ENCODE results near the gene MTRFR. TPM values are rescaled to one million over a fixed set of nuclear protein-coding genes. Genes with fewer than 3 reads are reported as not detected.

The MTRFR gene
- total RNA-seq, 1 experiment from 2014 or later, result 17.6 TPM

DNA sequence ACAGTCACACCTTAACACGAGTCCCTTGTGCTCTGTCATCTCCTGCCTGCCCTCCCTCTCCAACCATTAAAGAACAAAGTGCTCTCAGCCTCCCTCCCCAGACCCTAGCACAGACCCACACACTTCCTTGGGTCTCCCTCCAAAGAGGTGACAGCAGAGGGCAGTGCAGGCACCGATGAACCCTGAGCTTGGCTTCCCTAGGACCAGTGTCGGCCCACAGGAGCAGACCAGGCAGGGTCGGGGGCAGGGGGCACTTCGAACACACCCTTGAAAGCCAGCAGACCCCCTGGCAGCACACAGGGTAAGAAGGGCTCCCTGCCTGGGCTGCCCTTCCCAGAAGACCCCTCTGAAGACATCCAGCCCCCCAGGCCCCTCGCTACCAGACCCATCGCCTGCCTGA is 31.4 kb downstream of the MTRFR start:
- no peak overlapping the region for H3K4me3 ChIP-seq
- DNase-seq, result no peak
- peaks cover 20% of the 10 kb centered on the region for H3K36me3 ChIP-seq
- H3K27me3 ChIP-seq, result no peaks in the 10 kb centered on the region
- H3K9me3 ChIP-seq, result no peaks in the 10 kb centered on the region

GRCh38 chr12:123265851-123266678 is 32.8 kb downstream of the MTRFR start:
- Histone ChIP-seq H3K4me3 (no peak overlapping the region), H3K36me3 (peaks cover 13% of the 10 kb centered on the region), H3K27me3 (no peaks in the 10 kb centered on the region), H3K9me3 (no peaks in the 10 kb centered on the region)
- DNase-seq, result no peak

DNA sequence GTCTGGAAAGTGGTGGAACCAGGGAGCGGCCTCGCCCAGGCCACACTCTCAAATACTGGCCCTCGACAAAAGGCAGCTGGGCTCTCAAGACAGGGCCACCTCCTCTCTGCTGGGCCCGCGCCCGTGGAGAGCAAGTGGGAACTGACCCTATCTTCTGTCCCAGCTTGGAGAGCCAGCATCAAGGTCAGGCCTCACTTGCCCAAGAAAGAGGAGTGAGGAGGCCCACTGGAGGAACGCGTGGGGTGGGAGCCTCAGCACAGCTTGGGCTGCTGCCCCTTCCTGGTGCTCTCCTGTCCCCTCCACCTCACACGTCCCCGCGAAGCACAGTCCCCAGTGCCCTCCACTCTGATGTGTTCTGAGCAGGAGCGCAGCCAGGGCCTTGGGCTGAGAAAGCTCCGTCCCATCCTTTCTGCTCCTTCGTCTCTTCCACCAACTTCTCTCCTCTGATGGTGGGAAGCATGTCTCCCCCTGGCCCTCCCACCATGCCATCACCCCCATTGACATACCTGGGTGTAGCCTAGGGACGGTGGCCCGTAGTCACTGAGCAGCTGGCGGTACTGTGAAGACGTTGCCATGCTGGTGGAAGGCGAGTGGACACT is 33.5 kb downstream of the MTRFR start:
- no peak for DNase-seq
- H3K9me3 ChIP-seq, result no peaks in the 10 kb centered on the region
- H3K27me3 ChIP-seq, result no peaks in the 10 kb centered on the region
- H3K4me3 ChIP-seq, result no peak overlapping the region
- H3K36me3 ChIP-seq, result peaks cover 9% of the 10 kb centered on the region

GRCh38 chr12:123267335-123267920 is 34.2 kb downstream of the MTRFR start:
- Histone ChIP-seq H3K27me3 (no peaks in the 10 kb centered on the region), H3K36me3 (peaks cover 6% of the 10 kb centered on the region; the same call in 1 of the 2 replicates), H3K4me3 (no peak overlapping the region), H3K9me3 (no peaks in the 10 kb centered on the region)
- no peak for DNase-seq

DNA sequence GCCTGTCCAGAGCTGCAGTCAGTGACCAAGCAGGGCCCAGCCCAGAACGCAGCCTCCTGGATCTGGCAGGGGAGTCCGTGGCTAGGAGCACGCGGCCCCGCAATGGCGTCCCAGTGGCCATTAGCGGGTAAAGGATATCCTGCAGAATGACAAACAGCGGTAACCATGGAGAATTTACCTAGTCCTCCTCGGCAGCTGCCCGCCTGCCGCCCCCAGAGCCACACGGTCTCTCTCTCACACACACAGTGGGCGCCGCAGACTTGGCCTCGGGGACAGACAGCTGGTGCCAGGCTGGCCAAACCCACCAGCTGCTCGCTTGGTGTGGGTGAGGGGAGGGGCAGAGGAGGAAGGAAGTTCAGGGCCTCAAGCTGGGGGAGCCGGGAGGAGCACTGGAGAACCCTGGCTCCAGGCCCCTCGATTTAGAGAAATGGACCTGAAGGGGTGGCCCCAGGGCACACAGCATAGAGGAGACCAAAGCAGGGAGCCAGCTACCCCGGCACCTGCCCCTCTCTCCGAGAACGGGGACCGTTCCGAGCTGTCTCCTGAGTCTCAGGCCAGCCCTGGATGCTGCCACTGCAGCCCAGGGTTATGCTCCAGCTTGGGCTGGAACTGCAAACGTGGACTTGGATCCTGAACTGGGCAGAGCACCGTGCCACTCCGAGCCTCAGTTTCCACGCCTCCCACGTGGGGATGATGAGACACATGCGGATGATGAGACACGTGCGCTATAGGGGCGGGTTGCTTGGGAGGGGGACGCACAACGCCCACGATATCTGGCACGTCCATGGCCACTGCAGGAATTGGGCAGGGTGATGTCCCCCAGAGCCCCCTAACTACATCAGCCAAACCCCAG is 35.0 kb downstream of the MTRFR start:
- H3K9me3 ChIP-seq, result no peaks in the 10 kb centered on the region
- H3K4me3 ChIP-seq, result no peak overlapping the region
- DNase-seq, result no peak
- H3K27me3 ChIP-seq, result no peaks in the 10 kb centered on the region
- H3K36me3 ChIP-seq, result peaks cover 6% of the 10 kb centered on the region; the same call in 1 of the 2 replicates

DNA sequence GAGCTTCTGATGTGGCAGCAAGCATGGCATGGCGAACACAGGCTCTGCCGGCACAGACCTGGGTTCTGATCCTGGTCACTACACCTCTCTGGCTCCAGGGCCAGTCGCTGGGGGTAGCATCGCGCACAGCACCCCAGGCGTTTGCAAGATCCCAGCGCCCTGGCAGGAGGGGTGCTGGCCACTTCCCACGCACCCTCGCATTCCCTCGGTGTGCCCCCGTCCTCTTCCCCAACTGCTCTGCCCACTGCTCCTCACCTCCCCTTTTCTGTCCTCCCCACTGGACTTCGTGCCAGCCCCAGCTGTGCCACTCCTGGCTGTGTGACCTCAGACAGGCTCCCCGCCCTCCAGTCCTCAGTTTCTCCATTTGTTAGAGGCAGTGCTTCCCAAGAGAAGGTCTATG is 35.6 kb downstream of the MTRFR start:
- Histone ChIP-seq H3K27me3 (no peaks in the 10 kb centered on the region), H3K36me3 (peaks cover 6% of the 10 kb centered on the region; the same call in 1 of the 2 replicates), H3K4me3 (no peak overlapping the region), H3K9me3 (no peaks in the 10 kb centered on the region)
- DNase-seq, result no peak

- Histone ChIP-seq H3K9me3 (no peaks in the 10 kb centered on the region), H3K4me3 (no peak overlapping the region; the same call in 1 of the 2 replicates), H3K36me3 (peaks cover 6% of the 10 kb centered on the region; the same call in 1 of the 2 replicates), H3K27me3 (no peaks in the 10 kb centered on the region)
- no peak for DNase-seq
Observed at GRCh38 chr12:123269395-123269892, 36.2 kb downstream of the MTRFR start.

DNA sequence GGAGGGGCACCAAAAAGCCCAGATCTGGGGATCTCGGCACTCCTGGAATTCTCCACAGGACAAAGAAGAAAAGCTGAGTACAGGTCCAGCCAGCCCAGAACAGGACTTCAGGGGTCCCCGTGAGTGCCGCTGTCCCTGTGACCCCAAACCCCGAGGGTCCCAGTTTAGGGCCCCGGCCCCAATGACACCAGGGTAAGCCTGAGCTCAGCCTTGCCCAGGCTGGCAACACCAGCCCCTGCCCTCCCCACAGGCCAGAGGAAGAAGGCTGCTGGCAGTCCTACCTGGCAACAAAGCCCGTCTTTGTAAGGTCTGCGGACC is 36.6 kb downstream of the MTRFR start:
- peaks cover 5% of the 10 kb centered on the region; the same call in 1 of the 2 replicates for H3K36me3 ChIP-seq
- no peaks in the 10 kb centered on the region for H3K27me3 ChIP-seq
- no peak for DNase-seq
- peak overlapping the region; percentile 73 for H3K4me3 ChIP-seq
- no peaks in the 10 kb centered on the region for H3K9me3 ChIP-seq

- DNase-seq, result peak; percentile 40
- Histone ChIP-seq H3K4me3 (peak overlapping the region; percentile 73), H3K9me3 (no peaks in the 10 kb centered on the region), H3K36me3 (peaks cover 2% of the 10 kb centered on the region; the same call in 1 of the 2 replicates), H3K27me3 (no peaks in the 10 kb centered on the region)
Observed at GRCh38 chr12:123270214-123271000, 37.2 kb downstream of the MTRFR start.

- H3K9me3 ChIP-seq, result no peaks in the 10 kb centered on the region
- peak; percentile 75 for DNase-seq
- peak overlapping the region; percentile 73 for H3K4me3 ChIP-seq
- H3K36me3 ChIP-seq, result peaks cover 2% of the 10 kb centered on the region; the same call in 1 of the 2 replicates
- no peaks in the 10 kb centered on the region for H3K27me3 ChIP-seq
Observed at GRCh38 chr12:123271001-123271668, 37.9 kb downstream of the MTRFR start.

DNA sequence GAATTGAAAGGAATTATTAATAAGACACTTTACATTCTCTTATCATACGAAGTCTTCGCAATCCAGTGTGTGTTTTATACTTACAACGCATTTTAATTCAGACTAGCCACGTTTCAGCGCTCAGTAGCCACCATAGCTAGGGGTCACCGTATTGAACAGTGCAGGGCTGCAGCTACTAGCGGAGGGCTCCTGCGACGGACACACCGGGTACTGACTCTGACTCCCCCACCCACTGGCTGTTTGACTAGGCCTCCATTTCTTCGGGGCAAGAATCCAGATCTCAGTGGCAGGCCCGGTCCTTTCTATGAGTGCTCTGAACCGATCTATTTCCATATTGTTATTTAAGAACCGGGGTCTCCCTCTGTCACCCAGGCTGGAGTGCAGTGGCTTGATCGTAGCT is 39.9 kb downstream of the MTRFR start:
- Histone ChIP-seq H3K9me3 (no peaks in the 10 kb centered on the region), H3K27me3 (no peaks in the 10 kb centered on the region), H3K36me3 (peaks cover 2% of the 10 kb centered on the region; the same call in 1 of the 2 replicates), H3K4me3 (no peak overlapping the region)
- DNase-seq, result no peak

GRCh38 chr12:123278101-123278627 is 44.9 kb downstream of the MTRFR start:
- H3K4me3 ChIP-seq, result no peak overlapping the region
- H3K36me3 ChIP-seq, result no peaks in the 10 kb centered on the region
- H3K27me3 ChIP-seq, result no peaks in the 10 kb centered on the region
- H3K9me3 ChIP-seq, result no peaks in the 10 kb centered on the region
- DNase-seq, result no peak

GRCh38 chr12:123280971-123281370 is 47.7 kb downstream of the MTRFR start:
- DNase-seq, result no peak
- no peaks in the 10 kb centered on the region for H3K9me3 ChIP-seq
- no peak overlapping the region for H3K4me3 ChIP-seq
- no peaks in the 10 kb centered on the region for H3K36me3 ChIP-seq
- no peaks in the 10 kb centered on the region for H3K27me3 ChIP-seq

GRCh38 chr12:123282111-123282510 is 48.9 kb downstream of the MTRFR start:
- H3K36me3 ChIP-seq, result no peaks in the 10 kb centered on the region
- no peak for DNase-seq

DNA sequence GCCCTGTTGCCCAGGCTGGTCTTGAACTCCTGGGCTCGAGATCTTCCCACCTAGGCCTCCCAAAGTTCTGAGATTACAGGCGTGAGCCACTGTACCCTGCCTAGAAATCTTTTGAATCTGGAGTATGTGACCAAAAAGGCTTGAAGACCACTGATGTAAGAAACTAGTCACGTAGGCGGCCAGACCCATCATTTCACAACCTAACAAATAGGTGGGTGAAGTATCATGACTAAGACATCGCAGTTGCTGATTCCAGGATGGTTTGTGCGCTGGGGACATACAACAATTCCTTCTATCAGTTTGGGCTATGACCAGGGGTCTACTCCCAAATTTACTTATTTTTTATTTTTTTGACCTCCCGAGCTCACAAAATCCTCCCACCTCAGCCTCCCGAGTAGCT is 50.2 kb downstream of the MTRFR start:
- Histone ChIP-seq H3K4me3 (no peak overlapping the region), H3K36me3 (no peaks in the 10 kb centered on the region; the same call in 1 of the 2 replicates), H3K9me3 (no peaks in the 10 kb centered on the region), H3K27me3 (no peaks in the 10 kb centered on the region)
- no peak for DNase-seq

More at GRCh38 chr12:123282111-123282510, 48.9 kb downstream of the MTRFR start:
- H3K4me3 ChIP-seq, result no peak overlapping the region
- no peaks in the 10 kb centered on the region for H3K27me3 ChIP-seq
- no peaks in the 10 kb centered on the region for H3K9me3 ChIP-seq
